DOHH2 (cell line): ENCODE measurements around the gene LMNB1.

Source experiments
- H3F3A ChIP-seq: fragments of 200-600 bp; sonication (generic), shearing (Covaris generic); 2 replicates; pipeline ENCODE4 v1.6.0; 2016; ENCODE audit warnings: antibody characterized with exemption, mild to moderate bottlenecking; ENCODE audit not compliant: control insufficient read depth, insufficient read depth
- H3K27ac ChIP-seq: fragments of 200-600 bp; sonication (generic); 2 replicates; pipeline ENCODE4 v1.5.1; 2014; ENCODE audit warnings: low read depth, mild to moderate bottlenecking, low read length, moderate library complexity
- H3K27me3 ChIP-seq: fragments of 200-600 bp; sonication (generic); 2 replicates; pipeline ENCODE4 v1.6.1; 2014; ENCODE audit warnings: mild to moderate bottlenecking, low read length, mixed read lengths; ENCODE audit not compliant: control insufficient read depth
- H3K36me3 ChIP-seq: fragments of 200-600 bp; sonication (generic); 2 replicates; pipeline ENCODE4 v1.6.1; 2014; ENCODE audit warnings: mild to moderate bottlenecking, low read length, moderate library complexity, mixed read lengths; ENCODE audit not compliant: control insufficient read depth
- H3K4me1 ChIP-seq: fragments of 200-600 bp; sonication (generic); 2 replicates; pipeline ENCODE4 v1.6.1; 2014; ENCODE audit warnings: mild to moderate bottlenecking, low read length, mixed read lengths; ENCODE audit not compliant: control insufficient read depth
- H3K4me2 ChIP-seq: fragments of 200-600 bp; sonication (generic); 2 replicates; pipeline ENCODE4 v1.6.0; 2014; ENCODE audit warnings: mild to moderate bottlenecking, low read length, moderate library complexity
- H3K4me3 ChIP-seq: fragments of 200-600 bp; sonication (generic); 2 replicates; pipeline ENCODE4 v1.5.1; 2014; ENCODE audit warnings: mild to moderate bottlenecking, low read length, mixed read lengths
- H3K79me2 ChIP-seq: fragments of 200-600 bp; sonication (generic); 2 replicates; pipeline ENCODE4 v1.6.1; 2014; ENCODE audit warnings: mild to moderate bottlenecking, low read length, mixed read lengths; ENCODE audit not compliant: control insufficient read depth
- H3K9me2 ChIP-seq: fragments of 200-600 bp; sonication (generic); replicated peaks from 2 replicates; pipeline ENCODE4 v1.6.1; 2014; ENCODE audit warnings: mild to moderate bottlenecking, low read length, mixed read lengths; ENCODE audit not compliant: control insufficient read depth
- H3K9me3 ChIP-seq: fragments of 200-600 bp; sonication (generic); 2 replicates; pipeline ENCODE4 v1.6.1; 2014; ENCODE audit warnings: antibody characterized with exemption, low read length, mixed read lengths; ENCODE audit not compliant: control insufficient read depth, insufficient read depth
- H4K20me1 ChIP-seq: fragments of 200-600 bp; sonication (generic); 2 replicates; pipeline ENCODE4 v1.6.0; 2014; ENCODE audit warnings: low read depth, mild to moderate bottlenecking, antibody characterized with exemption, low read length, moderate library complexity; ENCODE audit not compliant: control insufficient read depth, insufficient read depth
- CTCF ChIP-seq: fragments of 200-600 bp; sonication (generic); IDR thresholded peaks from one replicate; pipeline ENCODE4 v1.5.1; 2014; ENCODE audit warnings: antibody characterized with exemption, mild to moderate bottlenecking, low read depth, low read length; ENCODE audit not compliant: poor library complexity, severe bottlenecking
- EZH2phosphoT487 ChIP-seq: fragments of 200-600 bp; sonication (generic); IDR thresholded peaks from 2 replicates; pipeline ENCODE4 v1.6.1; 2017; ENCODE audit warnings: borderline replicate concordance, mild to moderate bottlenecking, antibody characterized with exemption, low read length, moderate library complexity, mixed read lengths

The LMNB1 gene

GRCh38 chr5:126745259-126745992 lies 31.5 kb upstream of the LMNB1 start:
- H3K27ac ChIP-seq: no peak overlapping the region

GRCh38 chr5:126746290-126746689 lies 30.6 kb upstream of the LMNB1 start:
- H3K27ac ChIP-seq: no peak overlapping the region

More at GRCh38 chr5:126745259-126745992, 31.5 kb upstream of the LMNB1 start:
- peaks cover 3% of the 10 kb centered on the region; the same call in 1 of the 2 replicates for H3F3A ChIP-seq
- no peak overlapping the region for H3K4me2 ChIP-seq
- no peaks in the 10 kb centered on the region for H3K9me2 ChIP-seq
- H3K9me3 ChIP-seq: no peaks in the 10 kb centered on the region
- no peaks in the 10 kb centered on the region for H4K20me1 ChIP-seq
- H3K79me2 ChIP-seq: no peaks in the 10 kb centered on the region
- TF ChIP-seq CTCF (no peak), EZH2phosphoT487 (no peak)
- peaks cover 16% of the 10 kb centered on the region for H3K4me1 ChIP-seq
- H3K36me3 ChIP-seq: no peaks in the 10 kb centered on the region
- H3K4me3 ChIP-seq: no peak overlapping the region
- H3K27me3 ChIP-seq: no peaks in the 10 kb centered on the region

GRCh38 chr5:126752081-126752785 lies 24.7 kb upstream of the LMNB1 start:
- H4K20me1 ChIP-seq: no peaks in the 10 kb centered on the region
- H3K9me2 ChIP-seq: no peaks in the 10 kb centered on the region
- H3F3A ChIP-seq: 0 out of 2 replicates have a peak, but pooled peaks cover 3% of the 10 kb centered on the region
- no peak overlapping the region for H3K27ac ChIP-seq
- H3K36me3 ChIP-seq: no peaks in the 10 kb centered on the region
- no peaks in the 10 kb centered on the region for H3K79me2 ChIP-seq
- peaks cover 17% of the 10 kb centered on the region for H3K4me1 ChIP-seq
- H3K9me3 ChIP-seq: no peaks in the 10 kb centered on the region
- no peaks in the 10 kb centered on the region for H3K27me3 ChIP-seq
- no peak overlapping the region for H3K4me2 ChIP-seq
- no peak for TF ChIP-seq EZH2phosphoT487
- TF ChIP-seq CTCF: no peak
- no peak overlapping the region for H3K4me3 ChIP-seq

More at GRCh38 chr5:126746290-126746689, 30.6 kb upstream of the LMNB1 start:
- no peak overlapping the region for H3K4me2 ChIP-seq
- TF ChIP-seq CTCF (no peak), EZH2phosphoT487 (no peak)
- peaks cover 3% of the 10 kb centered on the region; the same call in 1 of the 2 replicates for H3F3A ChIP-seq
- H3K9me2 ChIP-seq: no peaks in the 10 kb centered on the region
- H3K27me3 ChIP-seq: no peaks in the 10 kb centered on the region
- H3K4me3 ChIP-seq: no peak overlapping the region
- no peaks in the 10 kb centered on the region for H3K36me3 ChIP-seq
- no peaks in the 10 kb centered on the region for H4K20me1 ChIP-seq
- H3K79me2 ChIP-seq: no peaks in the 10 kb centered on the region
- no peaks in the 10 kb centered on the region for H3K9me3 ChIP-seq
- peaks cover 16% of the 10 kb centered on the region for H3K4me1 ChIP-seq
